Neural cell (in vitro differentiated cells): Measurements from ENCODE around the gene RND3. TPM values are rescaled to one million over a fixed set of nuclear protein-coding genes. Genes with fewer than 3 reads are reported as not detected.

Source experiments
- H2AFZ ChIP-seq: fragments of 200-600, 300-800 bp; sonication (generic), shearing (Covaris generic); 2 replicates; pipeline ENCODE4 v1.6.0; 2014; ENCODE audit warnings: low read depth, mild to moderate bottlenecking, antibody characterized with exemption, low read length, moderate library complexity
- H3F3A ChIP-seq: fragments of 200-600 bp; shearing (Covaris generic); 2 replicates; pipeline ENCODE4 v1.6.1; 2016; ENCODE audit warnings: mild to moderate bottlenecking, moderate library complexity, mixed read lengths, antibody characterized with exemption, low read length; ENCODE audit not compliant: insufficient read depth, poor library complexity, severe bottlenecking
- H3K27ac ChIP-seq: fragments of 200-600, 300-800 bp; sonication (generic), shearing (Covaris generic); 2 replicates; pipeline ENCODE4 v1.5.1; 2014; ENCODE audit warnings: mild to moderate bottlenecking, low read length, moderate library complexity
- H3K27me3 ChIP-seq: fragments of 300-800, 200-600 bp; sonication (generic), shearing (Covaris generic); 2 replicates; pipeline ENCODE4 v1.6.0; 2014; ENCODE audit warnings: mild to moderate bottlenecking, low read depth, low read length, moderate library complexity; ENCODE audit not compliant: insufficient read depth
- H3K36me3 ChIP-seq: fragments of 300-800, 200-600 bp; sonication (generic), shearing (Covaris generic); 2 replicates; pipeline ENCODE4 v1.5.1; 2014; ENCODE audit warnings: mild to moderate bottlenecking, antibody characterized with exemption, low read length, moderate library complexity; ENCODE audit not compliant: insufficient read depth
- H3K4me2 ChIP-seq: fragments of 300-800, 200-600 bp; sonication (generic), shearing (Covaris generic); 2 replicates; pipeline ENCODE4 v1.6.0; 2014; ENCODE audit warnings: mild to moderate bottlenecking, low read length
- H3K4me3 ChIP-seq: fragments of 300-800, 200-600 bp; sonication (generic), shearing (Covaris generic); 2 replicates; pipeline ENCODE4 v1.5.1; 2014; ENCODE audit warnings: mild to moderate bottlenecking, low read length, moderate library complexity
- H3K79me2 ChIP-seq: fragments of 200-600 bp; shearing (Covaris generic); replicated peaks from 2 replicates; pipeline ENCODE4 v1.6.0; 2014; ENCODE audit warnings: mild to moderate bottlenecking, low read length, moderate library complexity; ENCODE audit not compliant: insufficient read depth
- H3K9ac ChIP-seq: fragments of 300-800, 200-600 bp; sonication (generic), shearing (Covaris generic); 2 replicates; pipeline ENCODE4 v1.6.1; 2016; ENCODE audit warnings: mild to moderate bottlenecking, low read length, mixed read lengths
- H3K9me2 ChIP-seq: fragments of 200-600 bp; shearing (Covaris generic); 2 replicates; pipeline ENCODE4 v1.6.1; 2016; ENCODE audit warnings: mild to moderate bottlenecking, low read length, mixed read lengths; ENCODE audit not compliant: insufficient read depth
- H3K9me3 ChIP-seq: fragments of 200-600, 300-800 bp; sonication (generic), shearing (Covaris generic); 2 replicates; pipeline ENCODE4 v1.6.1; 2016; ENCODE audit warnings: mild to moderate bottlenecking, mixed run types, low read length, moderate library complexity, mixed read lengths
- H4K20me1 ChIP-seq: fragments of 200-600 bp; shearing (Covaris generic); 2 replicates; pipeline ENCODE4 v1.6.1; 2016; ENCODE audit warnings: mild to moderate bottlenecking, mixed run types; ENCODE audit not compliant: insufficient read depth
- EP300 ChIP-seq: fragments of 450-650 bp; conservative IDR thresholded peaks from 2 replicates; pipeline ENCODE4 v1.6.1; 2014; ENCODE audit warnings: antibody characterized with exemption, mild to moderate bottlenecking, moderate library complexity; ENCODE audit not compliant: poor library complexity, severe bottlenecking
- EZH2 ChIP-seq: fragments of 200-600, 300-800 bp; shearing (Covaris generic), sonication (generic); IDR thresholded peaks from 2 replicates; pipeline ENCODE4 v1.6.1; 2014; ENCODE audit warnings: antibody characterized with exemption, low read length, borderline replicate concordance, mild to moderate bottlenecking; ENCODE audit not compliant: insufficient read depth, poor library complexity, severe bottlenecking
- MXI1 ChIP-seq: fragments of 450-650 bp; conservative IDR thresholded peaks from 2 replicates; pipeline ENCODE4 v1.6.1; 2014; ENCODE audit warnings: antibody characterized with exemption, mild to moderate bottlenecking; ENCODE audit not compliant: poor library complexity, severe bottlenecking
- POLR2AphosphoS5 ChIP-seq: IDR thresholded peaks from 2 replicates; pipeline ENCODE4 v1.6.1; 2012
- RAD21 ChIP-seq: fragments of 450-650 bp; conservative IDR thresholded peaks from 2 replicates; pipeline ENCODE4 v1.6.1; 2014; ENCODE audit warnings: antibody characterized with exemption, mild to moderate bottlenecking, moderate library complexity
- SMC3 ChIP-seq: fragments of 450-650 bp; conservative IDR thresholded peaks from 2 replicates; pipeline ENCODE4 v1.6.1; 2014; ENCODE audit warnings: antibody characterized with exemption, mild to moderate bottlenecking, moderate library complexity; ENCODE audit not compliant: poor library complexity
- TAF1 ChIP-seq: IDR thresholded peaks from 2 replicates; pipeline ENCODE4 v1.6.1; 2012; ENCODE audit warnings: low read depth
- polyA plus RNA-seq: library from polyadenylated mRNA; depleted of rRNA; stranded (reverse); fragments of >200 nt; gene quantifications from 2 replicates; pipeline ENCODE4 v1.2.3, GENCODE V29; 2014
- TF ChIP-seq, protein P1 (sequence below): IDR thresholded peaks from 2 replicates; pipeline ENCODE4 v1.6.1; 2012; ENCODE audit warnings: borderline replicate concordance
- TF ChIP-seq, protein P2 (sequence below): fragments of 450-650 bp; IDR thresholded peaks from 2 replicates; pipeline ENCODE4 v1.5.1; 2014; ENCODE audit warnings: antibody characterized with exemption, mild to moderate bottlenecking, moderate library complexity; ENCODE audit not compliant: poor library complexity, severe bottlenecking

The RND3 gene
- polyA plus RNA-seq, 1 donor from 2014 or later, result 143 TPM

DNA sequence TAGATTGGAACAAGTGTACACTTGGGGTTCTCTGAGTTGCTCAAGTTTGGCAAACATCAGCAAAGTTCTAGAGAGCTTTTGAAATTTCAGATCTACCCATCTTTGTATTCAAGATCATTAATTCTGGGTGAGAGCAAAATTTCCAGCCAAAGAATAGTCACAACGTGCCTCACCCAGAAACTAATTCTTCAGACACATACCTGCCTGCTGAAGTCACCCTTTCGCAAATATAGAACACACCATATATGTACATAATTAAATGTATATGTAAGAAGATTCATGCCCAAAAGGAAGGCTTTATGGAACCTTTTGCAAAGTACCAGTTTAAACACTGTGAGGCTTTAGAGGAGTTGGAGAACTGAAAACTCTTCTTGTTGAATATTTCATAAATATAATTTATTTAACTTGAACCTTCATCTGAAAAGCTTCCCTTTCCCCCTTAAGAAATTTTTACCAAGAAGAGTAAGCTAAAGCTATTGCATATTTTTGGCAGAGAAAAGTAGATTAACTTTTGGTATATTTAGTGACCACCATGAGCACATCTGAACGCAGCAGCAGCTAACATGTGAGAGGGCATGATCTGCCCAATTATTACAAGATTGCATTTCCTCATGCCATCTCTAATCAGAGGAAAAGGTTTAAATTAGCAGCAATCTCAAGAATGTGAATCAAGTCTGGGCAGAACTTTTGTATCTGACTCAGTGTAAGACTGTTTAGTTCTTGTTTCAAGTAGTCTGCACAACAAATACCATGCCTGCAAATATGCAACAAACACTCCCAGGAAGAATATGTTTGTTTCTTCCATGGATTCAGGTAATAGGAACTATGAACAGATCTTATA, 8.2 kb downstream of the RND3 start:
- H3K27me3 ChIP-seq, result no peaks in the 10 kb centered on the region
- no peak overlapping the region for H3K9ac ChIP-seq
- no peaks in the 10 kb centered on the region for H3K9me3 ChIP-seq
- H3K79me2 ChIP-seq, result peaks cover 100% of the 10 kb centered on the region
- TF ChIP-seq EP300 (no peak), POLR2AphosphoS5 (no peak), SMC3 (no peak), RAD21 (no peak), MXI1 (no peak), TAF1 (no peak), EZH2 (no peak)
- TF ChIP-seq, protein P1, sequence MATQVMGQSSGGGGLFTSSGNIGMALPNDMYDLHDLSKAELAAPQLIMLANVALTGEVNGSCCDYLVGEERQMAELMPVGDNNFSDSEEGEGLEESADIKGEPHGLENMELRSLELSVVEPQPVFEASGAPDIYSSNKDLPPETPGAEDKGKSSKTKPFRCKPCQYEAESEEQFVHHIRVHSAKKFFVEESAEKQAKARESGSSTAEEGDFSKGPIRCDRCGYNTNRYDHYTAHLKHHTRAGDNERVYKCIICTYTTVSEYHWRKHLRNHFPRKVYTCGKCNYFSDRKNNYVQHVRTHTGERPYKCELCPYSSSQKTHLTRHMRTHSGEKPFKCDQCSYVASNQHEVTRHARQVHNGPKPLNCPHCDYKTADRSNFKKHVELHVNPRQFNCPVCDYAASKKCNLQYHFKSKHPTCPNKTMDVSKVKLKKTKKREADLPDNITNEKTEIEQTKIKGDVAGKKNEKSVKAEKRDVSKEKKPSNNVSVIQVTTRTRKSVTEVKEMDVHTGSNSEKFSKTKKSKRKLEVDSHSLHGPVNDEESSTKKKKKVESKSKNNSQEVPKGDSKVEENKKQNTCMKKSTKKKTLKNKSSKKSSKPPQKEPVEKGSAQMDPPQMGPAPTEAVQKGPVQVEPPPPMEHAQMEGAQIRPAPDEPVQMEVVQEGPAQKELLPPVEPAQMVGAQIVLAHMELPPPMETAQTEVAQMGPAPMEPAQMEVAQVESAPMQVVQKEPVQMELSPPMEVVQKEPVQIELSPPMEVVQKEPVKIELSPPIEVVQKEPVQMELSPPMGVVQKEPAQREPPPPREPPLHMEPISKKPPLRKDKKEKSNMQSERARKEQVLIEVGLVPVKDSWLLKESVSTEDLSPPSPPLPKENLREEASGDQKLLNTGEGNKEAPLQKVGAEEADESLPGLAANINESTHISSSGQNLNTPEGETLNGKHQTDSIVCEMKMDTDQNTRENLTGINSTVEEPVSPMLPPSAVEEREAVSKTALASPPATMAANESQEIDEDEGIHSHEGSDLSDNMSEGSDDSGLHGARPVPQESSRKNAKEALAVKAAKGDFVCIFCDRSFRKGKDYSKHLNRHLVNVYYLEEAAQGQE, result no peak
- TF ChIP-seq, protein P2, sequence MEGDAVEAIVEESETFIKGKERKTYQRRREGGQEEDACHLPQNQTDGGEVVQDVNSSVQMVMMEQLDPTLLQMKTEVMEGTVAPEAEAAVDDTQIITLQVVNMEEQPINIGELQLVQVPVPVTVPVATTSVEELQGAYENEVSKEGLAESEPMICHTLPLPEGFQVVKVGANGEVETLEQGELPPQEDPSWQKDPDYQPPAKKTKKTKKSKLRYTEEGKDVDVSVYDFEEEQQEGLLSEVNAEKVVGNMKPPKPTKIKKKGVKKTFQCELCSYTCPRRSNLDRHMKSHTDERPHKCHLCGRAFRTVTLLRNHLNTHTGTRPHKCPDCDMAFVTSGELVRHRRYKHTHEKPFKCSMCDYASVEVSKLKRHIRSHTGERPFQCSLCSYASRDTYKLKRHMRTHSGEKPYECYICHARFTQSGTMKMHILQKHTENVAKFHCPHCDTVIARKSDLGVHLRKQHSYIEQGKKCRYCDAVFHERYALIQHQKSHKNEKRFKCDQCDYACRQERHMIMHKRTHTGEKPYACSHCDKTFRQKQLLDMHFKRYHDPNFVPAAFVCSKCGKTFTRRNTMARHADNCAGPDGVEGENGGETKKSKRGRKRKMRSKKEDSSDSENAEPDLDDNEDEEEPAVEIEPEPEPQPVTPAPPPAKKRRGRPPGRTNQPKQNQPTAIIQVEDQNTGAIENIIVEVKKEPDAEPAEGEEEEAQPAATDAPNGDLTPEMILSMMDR, result no peak
- no peaks in the 10 kb centered on the region for H4K20me1 ChIP-seq
- H3K27ac ChIP-seq, result no peak overlapping the region
- H3K4me3 ChIP-seq, result peak overlapping the region; percentile 76
- no peaks in the 10 kb centered on the region for H3K9me2 ChIP-seq
- H3K4me2 ChIP-seq, result no peak overlapping the region
- no peak overlapping the region for H2AFZ ChIP-seq
- H3F3A ChIP-seq, result peaks cover 2% of the 10 kb centered on the region
- H3K36me3 ChIP-seq, result peaks cover 7% of the 10 kb centered on the region

DNA sequence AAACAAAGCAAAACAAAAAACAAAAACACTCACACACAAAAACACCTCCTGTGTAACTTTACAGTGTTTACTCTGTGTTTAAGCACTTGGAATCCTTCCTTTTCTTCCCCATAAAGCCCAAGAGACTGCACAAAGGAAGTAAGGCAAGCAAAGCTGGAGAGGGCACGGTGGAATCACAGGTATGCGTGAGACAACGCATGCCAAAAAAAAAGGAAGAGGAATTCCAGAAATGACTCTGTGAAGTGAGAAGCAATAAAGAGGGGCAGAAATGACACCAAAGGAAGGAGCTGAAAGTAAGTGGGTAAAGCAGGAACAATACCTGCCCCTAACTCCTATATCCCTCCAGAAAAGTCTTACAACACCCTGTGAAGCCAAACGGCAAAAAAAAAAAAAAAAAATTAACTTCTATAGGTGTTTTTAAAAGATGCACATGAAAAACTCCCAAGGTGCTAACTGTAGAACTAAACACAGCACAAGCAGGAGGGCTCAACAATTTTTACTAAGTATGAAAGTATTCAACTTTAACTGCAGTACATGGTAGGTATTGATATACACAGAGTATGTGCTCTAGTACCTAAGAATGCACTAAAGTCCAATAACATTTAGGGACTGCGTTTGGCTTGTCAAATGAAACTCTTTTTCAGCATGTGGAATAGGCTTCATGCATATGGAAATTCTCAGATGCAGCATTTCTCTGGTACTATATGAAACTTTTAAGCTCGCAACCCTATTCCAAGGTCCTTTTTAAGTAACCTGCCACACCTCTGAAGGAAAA, 9.1 kb downstream of the RND3 start:
- Histone ChIP-seq H3K79me2 (peaks cover 100% of the 10 kb centered on the region), H3F3A (no peaks in the 10 kb centered on the region)

More for the DNA sequence above, 9.1 kb downstream of the RND3 start:
- H3K27ac ChIP-seq, result no peak overlapping the region
- no peaks in the 10 kb centered on the region for H3K9me2 ChIP-seq
- H3K27me3 ChIP-seq, result no peaks in the 10 kb centered on the region
- H4K20me1 ChIP-seq, result no peaks in the 10 kb centered on the region
- peak overlapping the region; percentile 27 for H3K4me3 ChIP-seq
- no peak overlapping the region for H2AFZ ChIP-seq
- TF ChIP-seq SMC3 (no peak), RAD21 (no peak), TAF1 (no peak), POLR2AphosphoS5 (no peak), EP300 (no peak), EZH2 (no peak), MXI1 (no peak)
- TF ChIP-seq, protein P2, result no peak
- TF ChIP-seq, protein P1, result no peak
- H3K9ac ChIP-seq, result no peak overlapping the region
- H3K4me2 ChIP-seq, result no peak overlapping the region
- peaks cover 11% of the 10 kb centered on the region for H3K36me3 ChIP-seq
- no peaks in the 10 kb centered on the region for H3K9me3 ChIP-seq
